NCI-H187 (cell line): ENCODE data around the gene MYRF.

Experiments
- DNase-seq, 2 experiments: peaks; one replicate each; lab custom pipeline; 2025; lab: John Stamatoyannopoulos, UW

The MYRF gene

GRCh38 chr11:61820174-61820573, 67.7 kb downstream of the MYRF start:
- DNase-seq = no peak

- no peak for DNase-seq
Measured at GRCh38 chr11:61826930-61827570, 74.6 kb downstream of the MYRF start.

GRCh38 chr11:61827571-61828378, 75.3 kb downstream of the MYRF start, which contains the start of gene FADS2:
TSS of gene FADS2 (plus strand) at chr11:61828300. CDS start at chr11:61828391, 91 bp downstream.
- peak; percentile 87 to 93 for DNase-seq

DNA sequence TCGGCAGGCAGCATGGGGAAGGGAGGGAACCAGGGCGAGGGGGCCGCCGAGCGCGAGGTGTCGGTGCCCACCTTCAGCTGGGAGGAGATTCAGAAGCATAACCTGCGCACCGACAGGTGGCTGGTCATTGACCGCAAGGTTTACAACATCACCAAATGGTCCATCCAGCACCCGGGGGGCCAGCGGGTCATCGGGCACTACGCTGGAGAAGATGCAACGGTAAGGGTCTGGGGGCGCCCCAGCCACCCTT, 75.9 kb downstream of the MYRF start:
- no peak for DNase-seq

DNA sequence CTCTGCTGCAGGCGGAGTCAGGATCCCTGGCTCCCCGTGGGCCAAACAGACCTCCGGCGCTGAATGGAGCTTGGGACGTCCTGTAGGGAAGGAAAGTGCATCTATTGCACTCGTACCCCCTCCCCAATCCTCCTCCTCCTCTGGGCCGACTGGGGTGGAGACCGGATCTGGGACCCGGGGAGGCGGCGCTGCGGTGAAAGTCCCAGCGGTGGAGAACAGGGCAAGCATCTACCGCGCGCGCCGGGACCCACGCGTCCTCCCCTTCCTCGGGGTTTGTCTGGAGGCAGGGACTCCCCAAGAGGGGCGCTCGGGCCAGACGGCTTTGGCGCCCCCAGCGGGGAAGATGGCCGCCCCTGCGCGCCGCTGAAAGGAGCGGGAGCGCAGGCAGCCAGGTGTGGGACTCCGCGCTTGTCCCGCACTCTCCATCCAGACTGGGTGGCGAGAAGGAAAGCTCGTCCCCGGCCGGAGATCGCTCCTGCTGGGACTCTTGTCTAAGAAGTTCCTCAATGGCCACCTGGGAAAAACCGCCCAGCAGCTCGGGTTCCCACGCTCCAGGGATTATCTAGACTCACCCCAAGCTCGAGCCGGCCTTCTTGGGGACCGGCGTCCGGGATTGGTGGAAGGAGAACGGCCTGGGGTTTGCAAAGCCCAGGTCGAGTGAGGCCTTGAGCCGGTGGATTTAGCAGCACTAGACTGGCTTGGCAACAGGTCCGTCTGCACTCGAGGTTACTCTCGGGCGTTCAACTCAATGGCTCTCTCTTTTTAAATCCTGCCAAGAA, 76.4 kb downstream of the MYRF start:
- DNase-seq = peak; percentile 12 to 18

GRCh38 chr11:61829806-61830205, 77.4 kb downstream of the MYRF start:
- no peak for DNase-seq

- no peak for DNase-seq
Measured at GRCh38 chr11:61830237-61831105, 78.0 kb downstream of the MYRF start.

GRCh38 chr11:61832207-61832606, 79.8 kb downstream of the MYRF start:
- DNase-seq = no peak

GRCh38 chr11:61832754-61833153, 80.3 kb downstream of the MYRF start:
- DNase-seq = no peak

DNA sequence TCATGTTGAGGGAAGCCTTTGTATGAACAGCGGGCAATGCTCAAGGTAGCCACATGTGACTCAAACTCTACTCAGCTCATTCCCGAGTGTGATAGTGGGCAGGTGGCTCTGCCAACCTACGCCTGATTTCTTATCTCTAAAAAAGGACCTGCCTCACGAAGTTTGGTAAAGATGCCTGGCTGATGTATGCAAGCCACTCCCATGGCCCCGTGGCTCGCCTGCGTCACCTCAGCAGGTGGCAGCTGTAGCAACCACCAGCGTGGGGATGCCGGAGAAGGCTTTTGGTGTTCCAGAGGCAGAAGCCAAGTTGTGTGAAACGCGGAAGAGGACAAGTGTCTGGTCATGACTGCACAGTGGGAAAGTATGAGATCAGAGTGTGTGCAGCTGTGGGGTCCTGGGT, 81.0 kb downstream of the MYRF start:
- no peak for DNase-seq

DNA sequence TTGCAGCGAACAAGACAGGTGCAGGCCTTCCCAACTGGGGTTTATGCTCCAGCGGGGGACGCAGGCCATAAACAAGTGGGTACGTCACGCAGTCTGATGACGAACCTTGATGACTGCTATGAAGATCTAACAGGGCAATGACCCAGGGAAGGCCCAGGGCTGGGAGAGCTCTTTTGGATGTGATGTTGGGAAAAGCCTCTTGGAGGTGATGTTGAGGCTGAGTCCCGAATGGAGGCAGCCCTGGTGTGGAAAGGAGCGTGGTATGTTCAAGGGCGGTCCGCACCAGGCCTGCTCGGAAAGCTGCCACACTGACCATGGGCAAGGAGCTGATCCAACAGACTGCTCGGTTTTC, 81.5 kb downstream of the MYRF start:
- DNase-seq = no peak

DNA sequence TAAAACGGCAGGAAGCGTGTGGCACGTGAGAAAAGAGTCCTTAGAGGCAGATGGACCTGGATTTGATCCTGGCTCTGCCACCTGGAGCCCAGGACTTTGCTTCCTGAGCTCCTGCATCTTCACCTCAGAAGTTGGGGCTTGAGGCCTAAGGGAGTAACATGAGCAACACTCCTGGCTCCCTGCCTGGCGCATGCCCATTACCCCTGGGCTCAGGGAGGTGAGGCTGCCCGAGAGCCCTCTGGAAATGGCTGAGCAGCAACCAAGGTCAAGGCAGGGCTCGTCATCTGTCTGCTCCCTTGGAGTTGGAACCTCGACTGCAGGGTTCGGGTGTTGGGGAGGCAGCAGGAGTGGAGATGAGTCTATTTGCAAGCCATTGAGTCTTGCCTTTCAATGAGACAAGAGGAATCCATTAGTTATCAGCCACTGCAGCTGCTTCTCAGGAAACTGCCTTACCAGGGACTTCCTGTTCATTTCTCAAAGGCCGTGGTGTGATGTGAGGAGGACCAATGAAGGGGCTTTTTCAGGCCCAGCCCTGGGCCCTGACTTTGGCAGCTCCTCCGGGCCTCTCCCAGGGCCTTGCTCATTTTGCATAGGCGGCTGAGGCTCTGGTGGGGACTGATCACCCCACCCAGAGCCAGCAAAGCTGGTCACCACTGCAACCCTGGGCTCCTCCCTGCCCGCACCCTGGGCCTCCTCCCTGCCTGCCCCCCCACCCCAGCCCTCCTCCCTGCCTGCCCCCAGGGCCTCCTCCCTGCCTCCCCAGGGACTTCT, 82.0 kb downstream of the MYRF start:
- DNase-seq = no peak

- no peak for DNase-seq
Measured at GRCh38 chr11:61836193-61836592, 83.8 kb downstream of the MYRF start.

GRCh38 chr11:61837411-61838005, 85.1 kb downstream of the MYRF start:
- DNase-seq = no peak
